ENCODE data around the gene PRKACA.
"Not testable (repeated sequence)": the region's sequence is repeated elsewhere in the genome, so short reads cannot be mapped to it uniquely, and the experiment has no call there.

Gene PRKACA

GRCh38 chr19:14063105-14063504, 54.5 kb downstream of the PRKACA start:
- DNase-seq = no peak

- DNase-seq = no peak
Observed at GRCh38 chr19:14062558-14062855, 55.1 kb downstream of the PRKACA start.

- DNase-seq = no peak
Observed at GRCh38 chr19:14061751-14062557, 55.6 kb downstream of the PRKACA start, which contains the start of gene PALM3. TSS of gene PALM3 (minus strand) at chr19:14062076. CDS start at chr19:14061980, 96 bp downstream.

DNA sequence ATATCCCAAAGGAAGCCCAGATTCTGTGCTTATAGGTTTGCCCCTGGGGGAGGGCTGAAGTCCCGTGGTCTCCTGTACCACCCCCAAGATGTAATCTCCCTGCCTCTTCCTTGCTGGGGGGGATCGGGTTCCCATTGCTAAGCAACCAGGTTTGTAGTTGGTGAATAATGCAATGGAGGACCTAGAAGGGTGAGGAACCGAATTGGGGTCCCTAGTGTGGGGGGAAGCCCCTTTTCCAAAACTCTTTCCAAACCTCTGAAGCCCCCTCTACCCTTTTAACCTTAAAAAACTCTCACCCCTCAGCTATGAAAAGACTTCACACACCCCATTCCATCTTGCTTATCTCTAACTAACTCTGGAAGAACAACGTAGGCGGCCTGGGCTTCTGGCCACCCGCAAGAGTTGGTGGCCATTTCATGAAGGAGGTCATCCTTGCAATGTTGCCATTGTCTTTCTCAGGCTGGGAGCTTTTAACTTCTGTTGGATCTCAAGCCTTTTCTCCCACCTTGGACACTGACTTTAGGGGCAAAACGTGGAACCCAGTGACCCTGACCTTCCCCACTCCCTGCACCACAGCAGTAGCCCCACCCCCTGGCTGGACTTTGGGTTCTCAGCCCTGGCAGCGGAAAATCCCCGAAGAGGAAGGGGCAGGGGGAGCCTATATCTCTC, 56.3 kb downstream of the PRKACA start:
- DNase-seq = no peak

DNA sequence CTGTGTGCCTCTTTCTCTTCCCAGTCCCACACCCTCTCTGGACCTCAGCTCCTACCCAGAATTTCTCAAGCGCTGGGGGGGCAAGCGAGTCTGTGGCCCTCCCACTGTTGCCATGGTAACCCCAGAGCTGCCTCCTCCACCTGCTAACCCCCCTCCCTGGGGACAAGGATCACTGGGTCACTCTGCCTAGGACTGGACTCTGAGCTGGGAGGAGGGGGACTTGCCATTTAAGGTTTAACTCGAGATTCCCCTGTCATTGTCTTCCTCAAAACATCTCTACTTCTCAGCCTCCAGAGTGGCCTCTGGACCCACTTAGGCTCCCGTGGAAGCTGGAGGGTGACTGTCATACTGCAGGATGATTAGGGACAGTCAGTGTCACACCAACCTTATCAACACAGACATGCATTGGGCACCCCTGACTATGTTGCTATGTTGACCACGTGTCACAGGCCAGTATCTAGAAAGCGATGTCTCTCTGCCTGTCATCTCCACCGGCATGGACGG, 57.9 kb downstream of the PRKACA start:
- no peak for DNase-seq

DNA sequence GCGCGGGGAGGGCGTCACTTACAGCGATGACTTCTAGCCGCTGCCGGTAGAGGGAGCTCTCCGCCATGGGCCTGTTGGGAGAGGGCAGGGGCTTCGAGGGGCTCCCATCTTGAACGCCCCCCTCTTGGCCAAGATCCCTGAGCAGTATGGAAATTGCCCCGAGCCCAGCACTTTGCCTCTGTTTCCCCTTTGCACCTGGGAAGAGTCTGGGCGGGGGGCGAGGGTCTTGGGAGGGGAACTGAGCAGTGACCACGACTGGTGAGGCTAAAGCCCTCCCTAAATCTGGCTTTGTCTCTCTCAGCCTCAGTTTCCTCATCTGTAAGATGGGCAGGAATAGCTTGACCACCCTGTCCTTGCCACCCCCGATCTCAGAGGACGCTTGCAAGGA, 58.5 kb downstream of the PRKACA start:
- no peak for DNase-seq

DNA sequence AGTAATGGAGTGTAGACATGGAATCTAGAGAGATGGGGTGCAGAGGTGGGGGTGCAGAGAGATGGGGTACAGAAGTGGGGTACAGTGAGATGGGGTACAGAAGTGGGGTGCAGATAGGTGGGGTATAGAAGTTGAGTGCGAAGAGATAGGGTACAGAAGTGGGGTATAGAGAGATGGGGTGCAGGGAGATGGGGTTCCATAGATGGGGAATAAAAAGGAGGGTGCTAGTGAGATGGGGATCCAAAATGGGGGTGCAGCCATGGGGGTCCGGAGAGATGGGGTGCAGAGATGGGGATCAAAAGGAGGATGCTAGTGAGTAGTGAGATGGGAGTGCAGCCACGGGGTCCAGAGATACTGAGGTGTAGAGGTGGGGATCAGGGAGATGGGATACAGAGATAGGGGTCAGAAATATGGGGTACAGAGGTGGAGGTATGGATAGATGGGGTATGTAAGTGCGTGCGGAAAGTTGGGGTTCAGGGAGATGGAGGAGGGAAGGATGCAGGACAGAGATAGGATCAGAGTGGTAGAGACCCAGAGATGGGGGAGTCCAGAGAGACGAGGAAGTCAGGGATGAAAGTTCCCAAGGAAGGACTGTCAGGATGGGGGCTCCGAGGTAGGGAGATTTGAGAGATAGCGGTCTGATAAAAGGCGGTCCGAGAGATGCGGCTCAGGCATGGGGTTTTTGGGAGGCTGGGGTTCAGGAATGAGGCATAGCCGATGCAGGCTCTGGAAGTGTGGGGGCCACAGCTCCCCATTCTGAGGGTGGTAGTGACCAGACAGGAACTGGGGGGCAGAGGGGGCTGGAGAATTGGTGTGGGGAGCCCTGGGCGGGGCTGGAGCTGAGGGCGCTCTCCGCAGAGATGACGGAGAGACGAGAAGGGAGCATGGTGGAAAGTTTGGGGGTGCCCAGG, 59.1 kb downstream of the PRKACA start:
- DNase-seq = no peak

GRCh38 chr19:14056741-14057356, 60.7 kb downstream of the PRKACA start:
- no peak for DNase-seq

GRCh38 chr19:14056069-14056666, 61.4 kb downstream of the PRKACA start:
- DNase-seq = no peak

DNA sequence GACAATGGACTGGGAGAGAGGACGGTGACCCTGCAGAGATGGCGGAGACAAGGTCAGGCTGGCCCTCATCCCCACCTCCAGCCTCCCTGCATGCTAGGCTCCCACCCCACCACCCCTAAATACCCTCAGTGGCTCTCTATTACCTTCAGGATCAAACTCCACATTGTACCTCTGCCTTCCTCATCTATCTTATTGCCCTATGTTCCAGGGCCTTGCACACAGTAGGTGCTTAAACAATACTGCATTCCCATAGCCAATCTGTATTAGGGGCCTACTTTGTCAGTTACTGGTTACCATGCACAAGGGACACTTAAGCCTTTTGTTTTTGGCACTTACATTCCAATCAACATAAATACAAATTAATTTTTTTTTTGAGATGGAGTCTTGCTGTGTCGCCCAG, 62.2 kb downstream of the PRKACA start:
- no peak for DNase-seq

DNA sequence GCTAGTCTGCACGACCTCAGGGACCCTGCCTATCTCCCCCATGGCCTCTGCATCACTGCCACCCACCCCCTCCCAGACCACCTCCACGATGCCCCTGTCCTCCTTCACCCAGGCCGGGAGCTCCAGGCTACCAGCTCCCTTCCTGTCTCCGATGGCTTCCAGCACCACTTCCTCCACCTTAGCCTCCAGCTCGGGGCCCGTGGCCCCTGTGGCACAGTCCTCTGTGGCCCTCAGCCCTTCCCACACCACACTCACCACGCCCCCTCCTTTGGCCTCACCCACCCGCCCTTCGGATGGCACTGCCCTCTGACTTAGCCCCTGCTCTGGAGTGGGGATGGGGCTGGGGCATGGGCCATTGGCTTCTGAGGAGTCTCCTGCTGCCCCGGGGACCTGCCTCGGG, 62.8 kb downstream of the PRKACA start:
- no peak for DNase-seq

DNA sequence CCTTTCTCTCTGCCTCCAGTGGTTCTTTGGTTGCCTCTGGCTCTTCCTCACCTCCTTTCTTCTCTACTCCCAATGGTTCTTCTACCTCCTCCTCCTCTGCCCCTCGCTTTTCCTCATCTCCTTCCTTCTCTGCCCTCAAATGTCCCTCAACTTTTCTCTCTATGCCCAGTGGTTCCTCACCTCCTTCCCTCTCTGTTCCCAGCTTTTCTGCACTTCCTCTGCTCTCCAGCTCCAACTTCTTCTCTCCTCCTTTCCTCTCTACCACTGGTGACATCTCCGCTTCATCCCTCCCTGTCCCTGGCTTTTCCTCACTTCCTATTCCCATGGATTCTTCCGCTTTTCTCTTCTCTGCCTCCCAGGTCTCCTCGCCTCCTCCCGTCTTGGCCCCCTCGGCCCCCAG, 63.5 kb downstream of the PRKACA start:
- no peak for DNase-seq

GRCh38 chr19:14053500-14053899, 64.1 kb downstream of the PRKACA start:
- DNase-seq = no peak

- no peak for DNase-seq
Observed at GRCh38 chr19:14053032-14053431, 64.5 kb downstream of the PRKACA start.

DNA sequence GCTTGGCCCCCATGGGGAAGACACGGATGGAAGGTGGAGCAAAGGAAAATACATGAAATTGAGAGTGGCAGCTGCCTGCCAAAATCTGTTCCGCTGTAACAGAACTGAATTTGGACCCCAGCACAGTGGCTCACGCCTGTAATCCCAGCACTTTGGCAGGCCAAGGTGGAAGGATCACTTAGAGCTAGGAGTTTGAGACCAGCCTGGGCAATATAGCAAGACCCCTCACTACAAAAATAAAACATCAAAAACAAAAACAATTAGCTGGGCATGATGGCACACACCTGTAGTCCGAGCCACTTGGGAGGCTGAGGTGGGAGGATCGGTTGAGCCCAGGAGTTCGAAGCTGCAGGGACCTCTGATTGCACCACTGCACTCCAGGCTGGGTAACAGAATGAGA, 65.1 kb downstream of the PRKACA start:
- no peak for DNase-seq

- no peak for DNase-seq
Observed at GRCh38 chr19:14051980-14052379, 65.6 kb downstream of the PRKACA start.

- not testable (repeated sequence) for DNase-seq
Observed at GRCh38 chr19:14050961-14051360, 66.6 kb downstream of the PRKACA start.

DNA sequence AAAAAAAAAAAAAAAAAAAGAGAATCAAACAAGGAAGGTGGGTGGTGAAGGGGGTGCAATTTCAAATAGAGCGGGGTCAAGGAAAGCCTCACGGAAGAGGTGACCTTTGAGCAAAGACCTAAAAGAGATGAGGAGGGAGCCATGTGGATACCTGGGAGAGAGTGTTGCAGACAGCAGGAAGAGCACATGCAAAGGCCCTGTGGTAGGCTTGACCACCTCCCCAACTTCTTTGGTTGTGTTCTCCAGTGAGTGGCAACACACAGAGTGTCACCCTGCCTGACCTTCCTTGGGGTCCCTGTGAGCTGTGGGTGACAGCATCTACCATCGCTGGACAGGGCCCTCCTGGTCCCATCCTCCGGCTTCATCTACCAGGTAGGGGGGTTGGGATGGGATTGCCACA, 67.0 kb downstream of the PRKACA start:
- no peak for DNase-seq

DNA sequence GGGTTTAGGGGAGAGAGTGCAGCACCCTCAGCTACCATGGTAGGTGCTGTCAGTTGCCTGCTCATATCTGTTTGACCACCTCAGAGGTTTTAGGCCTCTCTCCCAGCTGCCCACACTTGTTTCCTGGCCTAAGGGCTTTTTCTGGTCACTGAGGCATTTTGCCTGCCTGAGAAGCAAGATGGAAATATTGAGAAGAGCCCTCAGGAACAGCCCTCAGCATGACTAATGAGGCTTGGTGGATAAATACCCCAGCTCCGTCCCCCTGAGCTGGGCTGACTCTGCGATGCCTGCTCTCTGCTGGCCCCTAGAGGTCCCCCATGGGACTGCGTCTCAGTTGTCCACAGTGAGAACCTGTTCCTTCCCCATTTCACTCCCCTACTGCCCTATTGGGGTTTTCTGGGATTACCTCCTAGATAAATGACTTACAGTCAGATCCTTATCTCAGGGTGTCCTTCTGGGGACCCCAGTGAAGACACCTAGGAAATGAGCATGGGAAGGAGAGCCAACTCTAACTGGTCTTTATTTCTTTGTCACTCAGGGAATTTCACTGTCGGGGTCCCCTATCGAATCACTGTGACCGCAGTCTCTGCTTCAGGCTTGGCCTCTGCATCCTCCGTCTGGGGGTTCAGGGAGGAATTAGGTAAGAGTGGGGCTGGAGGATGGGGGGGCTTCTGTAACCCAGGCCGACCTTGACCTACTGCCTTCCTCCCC, 69.0 kb downstream of the PRKACA start:
- no peak for DNase-seq

- DNase-seq = not testable (repeated sequence)
Observed at GRCh38 chr19:14047866-14048265, 69.7 kb downstream of the PRKACA start.

DNA sequence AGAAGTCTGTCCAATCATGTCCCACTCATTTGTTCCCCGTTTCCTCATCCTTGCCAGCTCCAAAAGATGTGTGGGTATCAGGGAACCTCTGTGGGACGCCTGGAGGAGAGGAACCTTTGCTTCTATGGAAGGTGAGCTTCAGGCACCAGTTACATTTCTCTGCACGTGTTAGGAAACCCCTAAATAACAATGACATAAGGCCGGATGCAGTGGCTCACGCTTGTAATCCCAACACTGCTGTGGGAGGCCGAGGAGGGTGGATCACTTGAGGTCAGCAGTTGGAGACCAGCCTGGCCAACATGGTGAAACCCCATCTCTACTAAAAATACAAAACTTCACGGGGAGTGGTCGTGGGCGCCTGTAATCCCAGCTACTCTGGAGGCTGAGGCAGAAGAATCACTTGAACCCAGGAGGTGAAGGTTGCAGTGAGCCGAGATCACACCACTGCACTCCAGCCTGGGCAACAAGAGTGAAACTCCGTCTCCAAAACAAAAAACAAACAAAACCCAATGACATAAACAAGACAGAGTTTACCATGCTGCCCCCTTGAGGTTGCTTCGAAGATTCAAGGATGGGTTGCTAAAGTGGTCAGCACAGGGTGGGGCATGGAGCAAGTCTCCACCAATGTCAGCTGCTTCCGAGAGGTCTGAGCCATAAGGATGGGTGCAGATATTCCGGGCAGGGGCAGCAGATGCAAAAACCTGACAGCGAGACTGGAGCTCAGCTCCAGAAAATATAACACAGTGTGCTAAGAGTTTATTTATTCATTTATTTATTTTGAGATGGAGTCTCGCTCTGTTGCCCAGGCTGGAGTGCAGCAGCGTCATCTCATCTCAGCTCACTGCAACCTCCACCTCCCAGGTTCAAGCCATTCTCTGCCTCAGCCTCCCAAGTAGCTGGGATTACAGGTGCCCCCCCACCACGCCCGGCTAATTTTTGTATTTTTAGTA, 74.6 kb downstream of the PRKACA start:
- not testable (repeated sequence) for DNase-seq
